Stimulated activated CD4-positive, alpha-beta T cell treated with anti-CD3 and anti-CD28 coated beads, Interleukin-12 subunit alpha, Interleukin-12 subunit beta, amount 100 ng/mL, for 24 hours (primary cell): ENCODE measurements around the gene CREB1.

Source experiments
- DNase-seq, 2 experiments: peaks; one replicate each; pipeline ENCODE4 v3.0.0-alpha.2; 2020; ENCODE audit warnings: low read depth in 2 of 2

Gene CREB1

DNA sequence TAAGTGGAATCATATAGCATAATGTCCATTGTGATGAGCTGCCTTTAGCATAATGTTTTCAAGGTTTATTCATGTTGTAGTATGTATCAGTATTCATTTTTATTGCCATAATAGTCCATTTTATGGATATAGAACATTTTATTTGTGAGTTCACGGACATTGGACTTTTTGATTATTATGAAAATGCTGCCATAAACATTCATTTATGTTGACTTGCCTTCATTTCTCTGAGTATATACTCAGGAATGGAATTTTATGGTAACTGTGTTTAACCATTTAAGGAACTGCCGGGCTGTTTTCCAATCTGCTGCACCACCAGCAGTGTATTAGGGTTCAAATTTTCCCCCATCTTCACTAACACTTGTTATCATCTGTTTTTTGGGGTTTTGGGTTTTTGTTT, 12.2 kb downstream of the CREB1 start:
- no peak for DNase-seq

DNA sequence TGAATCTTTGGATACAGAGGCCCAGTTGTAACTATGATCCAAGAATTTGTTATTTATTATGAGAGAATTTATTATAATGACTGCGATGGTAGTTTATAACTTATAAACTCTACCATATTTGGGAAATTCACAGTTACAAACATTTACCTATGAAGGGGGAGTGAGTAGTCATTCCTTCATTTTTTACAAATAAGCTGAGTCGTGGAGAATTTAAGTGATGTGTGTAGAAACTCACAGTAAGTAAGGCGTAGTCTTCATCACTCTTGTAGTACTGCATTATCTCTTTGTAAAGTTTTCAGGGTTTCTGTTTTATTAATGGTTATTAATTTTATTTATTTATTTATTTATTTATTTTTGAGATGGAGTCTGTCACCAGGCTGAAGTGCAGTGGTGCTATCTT, 13.5 kb downstream of the CREB1 start:
- DNase-seq: no peak

GRCh38 chr2:207546822-207547221, 17.1 kb downstream of the CREB1 start:
- no peak for DNase-seq

GRCh38 chr2:207549145-207549544, 19.4 kb downstream of the CREB1 start:
- no peak for DNase-seq

- no peak for DNase-seq
Observed at GRCh38 chr2:207558079-207558491, 28.3 kb downstream of the CREB1 start.

GRCh38 chr2:207561386-207562080, 31.8 kb downstream of the CREB1 start:
- DNase-seq: no peak

GRCh38 chr2:207565736-207566500, 36.2 kb downstream of the CREB1 start:
- DNase-seq: no peak

DNA sequence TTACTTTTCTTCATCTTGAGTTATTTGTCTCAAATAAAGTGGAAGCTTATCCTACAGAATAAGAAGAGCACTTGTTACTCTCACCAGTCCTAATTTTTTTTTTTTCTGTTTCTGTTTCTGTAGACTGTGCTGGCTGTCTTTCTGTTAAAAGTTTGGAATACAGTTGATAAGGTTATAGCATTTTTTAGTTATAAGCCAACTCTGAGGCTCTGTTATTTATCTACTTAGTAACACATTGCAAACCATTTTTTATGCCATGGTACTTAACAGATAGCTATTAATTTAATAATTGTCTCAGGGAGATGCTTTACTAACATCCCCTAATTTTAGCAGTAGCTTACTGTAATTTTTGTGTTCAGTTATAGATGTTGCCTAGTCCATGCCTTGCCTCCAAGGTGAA, 37.9 kb downstream of the CREB1 start:
- DNase-seq: no peak

DNA sequence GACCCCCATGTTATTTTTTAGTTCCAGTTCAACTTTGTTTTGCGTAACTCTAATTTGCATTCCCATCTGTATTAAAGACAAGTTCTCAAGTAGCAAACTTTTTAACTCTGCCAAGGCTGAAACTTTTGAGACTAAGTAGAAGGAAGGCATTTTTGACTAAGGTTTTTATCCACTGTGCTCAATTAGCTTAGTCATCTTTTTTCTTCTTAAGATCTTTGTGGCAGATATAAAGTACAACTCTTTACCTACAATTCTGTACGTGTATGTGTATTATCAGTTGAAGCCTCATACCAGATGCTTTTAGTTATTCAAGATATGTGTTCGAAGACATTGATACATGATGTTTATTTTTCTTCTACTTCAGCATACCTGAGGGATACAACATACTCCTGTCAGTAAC, 41.6 kb downstream of the CREB1 start:
- no peak for DNase-seq

GRCh38 chr2:207584952-207585351, 55.2 kb downstream of the CREB1 start:
- no peak for DNase-seq

DNA sequence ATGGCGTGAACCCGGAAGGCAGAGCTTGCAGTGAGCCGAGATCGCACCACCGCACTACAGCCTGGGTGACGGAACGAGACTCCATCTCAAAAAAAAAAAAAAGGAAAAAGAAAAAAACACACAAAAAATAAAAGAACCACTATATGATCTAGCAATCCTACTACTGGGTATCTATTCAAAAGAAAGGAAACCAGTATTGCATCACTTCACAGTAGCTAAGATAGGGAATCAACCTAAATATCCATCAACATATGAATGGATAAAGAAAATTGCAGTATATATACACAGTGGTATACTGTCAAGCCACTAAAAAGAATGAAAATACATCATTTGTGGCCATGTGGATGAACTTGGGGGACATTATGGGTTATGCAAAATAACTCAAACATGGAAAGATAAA, 57.5 kb downstream of the CREB1 start:
- no peak for DNase-seq

DNA sequence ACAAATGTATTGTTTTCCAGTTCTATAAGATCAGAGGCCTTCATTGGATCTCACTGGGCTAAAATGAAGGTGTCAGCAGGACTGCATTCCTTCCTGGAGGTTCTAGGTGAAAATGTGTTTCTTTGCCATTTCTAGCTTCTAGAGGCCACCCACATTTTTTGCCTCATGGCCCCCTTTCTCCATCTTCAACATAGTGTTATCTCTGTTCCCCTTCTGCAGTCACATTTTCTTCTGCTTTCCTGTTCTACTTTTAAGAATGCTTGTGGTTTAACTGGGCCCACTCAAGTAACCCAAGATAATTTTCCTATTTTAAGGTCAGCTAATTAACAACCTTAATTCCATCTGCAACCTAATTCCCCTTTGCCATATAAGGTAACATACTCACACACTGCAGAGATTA, 59.4 kb downstream of the CREB1 start:
- DNase-seq: no peak

DNA sequence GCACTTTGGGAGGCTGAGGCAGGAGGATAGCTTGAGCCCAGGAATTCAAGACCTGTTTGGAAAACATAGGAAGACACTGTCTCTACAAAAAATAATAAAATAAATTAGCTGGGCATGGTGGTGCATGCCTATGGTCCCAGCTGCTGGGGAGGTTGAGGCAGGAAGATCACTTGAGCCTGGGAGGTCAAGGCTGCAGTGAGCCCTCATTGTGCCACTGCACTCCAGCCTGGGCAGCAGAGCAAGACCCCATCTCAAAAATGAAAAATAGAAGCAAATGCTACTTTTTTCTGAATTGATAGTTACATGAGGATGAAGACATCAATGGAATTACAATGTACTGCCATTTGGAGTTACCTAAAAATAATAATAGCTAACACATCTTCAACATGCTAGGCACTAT, 63.5 kb downstream of the CREB1 start:
- DNase-seq: no peak

DNA sequence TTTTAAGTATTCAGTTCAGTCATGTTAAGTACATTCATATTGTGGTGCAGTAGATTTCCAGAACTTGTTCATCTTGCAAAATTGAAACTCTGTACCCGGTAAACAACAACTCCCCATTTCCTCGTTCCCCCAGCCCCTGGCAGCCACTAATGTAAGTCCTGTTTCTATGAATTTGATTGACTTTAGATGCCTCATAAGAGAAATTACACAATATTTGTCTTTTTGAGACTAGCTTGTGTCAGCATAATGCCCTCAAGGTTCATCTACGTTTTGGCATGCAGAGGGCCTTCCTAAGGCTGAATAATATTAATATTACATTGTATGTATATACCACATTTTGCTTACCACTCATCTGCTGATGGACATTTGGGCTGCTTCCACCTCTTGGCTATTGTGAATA, 64.5 kb downstream of the CREB1 start:
- no peak for DNase-seq

DNA sequence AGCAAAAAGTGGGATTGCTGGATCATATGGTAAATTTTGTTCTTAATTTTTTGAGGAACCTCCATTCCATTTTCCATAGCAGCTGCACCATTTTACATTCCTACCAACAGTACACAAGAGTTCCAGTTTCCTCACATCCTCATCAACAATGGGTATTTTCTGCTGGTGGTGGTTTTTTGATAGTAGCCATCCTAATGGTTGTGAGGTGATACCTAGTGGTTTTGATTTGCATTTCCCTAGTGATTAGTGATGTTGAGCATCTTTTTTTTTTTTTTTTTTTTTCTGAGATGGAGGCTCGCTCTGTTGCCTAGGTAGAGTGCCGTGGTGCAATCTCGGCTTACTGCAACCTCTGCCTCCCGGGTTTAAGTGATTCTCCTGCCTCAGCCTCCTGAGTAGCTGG, 65.0 kb downstream of the CREB1 start:
- DNase-seq: no peak

GRCh38 chr2:207599636-207600035, 69.9 kb downstream of the CREB1 start:
- no peak for DNase-seq

DNA sequence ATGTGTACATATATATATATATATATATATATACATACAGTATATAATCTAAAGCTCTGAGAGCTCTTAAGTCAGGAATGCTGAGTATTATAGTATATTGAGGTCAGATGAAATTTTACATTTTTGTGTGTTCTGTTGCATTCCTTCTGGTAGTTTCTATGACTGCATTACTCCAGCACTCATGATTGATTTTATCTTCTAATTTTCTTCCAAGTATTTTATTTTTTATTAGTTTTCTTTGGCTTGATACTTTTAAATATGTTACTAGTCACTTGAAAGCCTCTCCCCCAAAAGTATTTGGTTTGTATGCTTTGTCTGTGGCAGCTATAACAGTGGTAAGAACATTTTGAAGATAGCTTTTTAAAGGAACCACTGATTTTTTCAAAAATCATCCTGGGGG, 70.5 kb downstream of the CREB1 start:
- DNase-seq: no peak

- DNase-seq: no peak
Observed at GRCh38 chr2:207601774-207602173, 72.0 kb downstream of the CREB1 start.

DNA sequence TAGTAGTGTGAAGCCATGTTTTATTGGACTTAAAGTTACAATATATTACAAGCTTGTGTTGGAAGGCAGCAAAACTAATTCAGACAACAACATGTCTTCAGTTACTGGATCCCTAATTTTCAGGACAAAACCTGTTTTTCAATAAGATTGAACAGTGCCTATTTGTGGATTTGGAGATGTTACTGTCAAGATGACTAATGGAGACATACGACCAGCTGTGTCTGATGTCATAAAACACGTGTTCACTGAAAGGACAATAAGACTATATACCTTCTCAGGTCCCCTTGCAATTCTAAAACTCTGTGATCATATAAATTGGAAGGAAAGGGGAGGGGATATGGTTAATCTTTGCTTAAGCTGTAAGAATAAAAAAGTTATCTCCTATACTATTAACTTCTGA, 73.7 kb downstream of the CREB1 start:
- no peak for DNase-seq

- no peak for DNase-seq
Observed at GRCh38 chr2:207606399-207606798, 76.6 kb downstream of the CREB1 start.

DNA sequence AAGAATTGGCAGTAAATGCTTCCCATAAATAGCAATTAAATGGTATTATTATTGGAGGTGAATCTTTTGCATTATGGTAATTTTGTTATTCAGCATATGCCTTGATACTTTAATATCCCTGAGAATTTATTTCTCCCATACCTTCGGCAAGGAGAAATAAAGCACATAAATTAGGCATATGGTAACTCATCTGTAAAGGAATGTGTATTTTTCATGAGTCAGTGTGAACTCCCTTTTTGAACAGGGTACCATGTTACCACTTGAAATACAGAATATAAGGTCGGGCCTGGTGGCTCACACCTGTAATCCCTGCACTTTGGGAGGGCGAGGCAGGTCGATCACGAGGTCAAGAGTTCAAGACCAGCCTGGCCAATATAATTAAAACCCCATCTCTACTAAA, 77.1 kb downstream of the CREB1 start:
- DNase-seq: no peak

DNA sequence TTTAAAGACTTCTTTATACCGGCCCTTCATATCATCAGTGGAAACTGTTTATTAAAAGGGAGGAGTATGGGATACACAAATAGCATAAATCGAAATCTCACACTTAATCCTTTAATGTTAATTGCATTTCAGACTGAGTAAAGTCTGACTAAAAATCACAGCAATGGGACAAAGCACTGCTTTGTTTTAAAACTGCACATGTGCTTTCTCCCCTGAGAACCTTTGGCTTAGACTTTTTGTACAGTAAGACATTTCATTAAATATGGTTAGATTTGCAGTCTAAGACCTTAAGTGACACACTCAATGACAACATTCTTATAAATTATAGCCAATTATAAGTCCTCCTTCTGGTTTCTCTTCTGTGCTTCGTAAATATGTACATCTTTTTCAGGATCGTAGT, 83.0 kb downstream of the CREB1 start:
- no peak for DNase-seq

GRCh38 chr2:207614824-207615223, 85.1 kb downstream of the CREB1 start:
- DNase-seq: no peak

DNA sequence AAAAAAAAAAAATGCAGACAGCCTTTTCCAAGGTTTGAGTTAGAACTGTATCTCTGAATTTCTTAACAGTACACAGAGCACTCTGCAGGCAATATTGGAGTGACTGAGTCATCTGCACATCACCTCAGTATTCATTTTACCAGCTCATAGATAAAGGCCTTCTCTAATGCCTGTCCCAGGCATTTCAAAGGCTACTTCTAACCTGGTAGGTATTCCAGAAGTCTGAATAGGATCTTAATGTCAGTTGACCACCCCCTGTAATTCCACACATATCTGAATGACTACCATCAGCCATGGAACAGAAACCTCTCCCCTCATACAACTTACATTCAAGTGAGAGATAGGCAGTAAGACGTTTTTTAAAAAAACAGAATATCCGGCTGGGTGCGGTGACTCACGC, 86.4 kb downstream of the CREB1 start:
- no peak for DNase-seq
